ENCODE data around the gene PRDM5.
"Not testable (repeated sequence)": the region's sequence is repeated elsewhere in the genome, so short reads cannot be mapped to it uniquely, and the experiment has no call there.

Gene PRDM5

DNA sequence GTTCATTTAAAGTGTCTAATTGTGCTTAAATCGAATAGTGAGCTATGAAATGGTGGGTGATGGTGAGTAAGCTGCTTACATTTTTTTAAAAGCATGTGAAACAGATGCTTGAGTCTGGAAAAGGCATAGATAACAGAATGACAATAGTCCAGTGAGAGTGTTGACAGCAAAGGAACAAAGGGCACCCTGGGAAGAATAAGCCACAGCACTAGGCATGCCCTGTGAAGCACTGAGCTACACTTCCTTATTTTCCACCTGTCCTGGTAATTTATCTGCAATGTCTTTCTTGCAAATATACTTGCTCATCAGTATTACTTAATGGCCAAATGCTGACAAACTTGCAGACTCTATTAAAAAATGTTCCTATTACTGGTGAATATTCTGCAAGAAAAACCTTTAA is 168.7 kb downstream of the PRDM5 start:
- no peak for DNase-seq (ENCODE audit: low read depth)

DNA sequence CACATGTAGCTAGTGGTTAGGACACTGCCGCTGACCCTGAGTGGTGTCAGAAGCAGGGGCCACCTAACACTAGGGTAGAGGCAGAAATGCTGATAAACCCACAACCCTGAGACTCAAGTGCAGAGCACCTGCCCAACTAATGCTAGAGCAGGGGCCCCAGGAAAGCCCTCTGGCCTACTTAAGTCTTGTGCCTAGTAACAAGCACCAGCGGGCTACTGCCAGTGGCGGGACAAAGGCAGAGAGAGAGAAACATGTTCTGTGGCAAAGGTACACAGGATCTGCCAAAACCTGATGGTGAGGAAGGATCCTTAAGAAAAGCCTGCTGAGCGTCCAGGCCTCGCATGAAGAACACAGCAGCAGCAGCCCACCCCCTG is 172.4 kb downstream of the PRDM5 start:
- DNase-seq (ENCODE audit: low read depth) = no peak

DNA sequence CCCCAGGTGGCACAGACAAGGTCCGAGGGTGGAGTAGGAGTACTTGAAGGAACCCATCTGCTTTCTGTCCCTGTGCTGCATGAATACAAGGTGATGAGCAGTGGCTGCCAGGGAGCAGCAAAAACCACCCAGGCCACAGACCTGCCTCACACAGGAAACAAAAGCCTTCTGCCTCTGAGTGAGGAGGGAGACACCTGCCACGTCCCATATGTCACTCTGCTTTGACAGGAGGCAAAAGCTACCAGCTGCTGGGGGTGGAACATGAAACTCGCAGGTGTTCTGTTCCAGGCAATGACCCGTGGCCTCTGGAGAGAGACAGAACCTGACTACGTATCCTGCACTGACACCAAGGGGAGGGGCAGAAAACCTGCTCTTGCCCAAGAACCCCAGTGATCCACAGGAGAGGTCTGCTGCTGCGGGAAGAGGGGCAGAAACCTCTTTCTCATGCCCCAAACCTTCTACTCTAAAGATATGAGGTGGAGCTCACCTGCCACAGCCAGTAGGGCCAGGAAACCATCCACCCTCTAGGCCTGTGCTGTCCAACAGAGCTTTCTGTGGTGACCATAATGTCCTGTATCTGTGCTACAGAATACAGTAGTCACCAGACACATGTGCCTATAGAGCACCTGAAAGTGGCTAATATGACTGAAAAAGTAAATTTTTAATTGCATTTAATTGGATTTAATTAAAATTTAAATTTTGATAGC is 172.9 kb downstream of the PRDM5 start:
- DNase-seq (ENCODE audit: low read depth) = no peak

DNA sequence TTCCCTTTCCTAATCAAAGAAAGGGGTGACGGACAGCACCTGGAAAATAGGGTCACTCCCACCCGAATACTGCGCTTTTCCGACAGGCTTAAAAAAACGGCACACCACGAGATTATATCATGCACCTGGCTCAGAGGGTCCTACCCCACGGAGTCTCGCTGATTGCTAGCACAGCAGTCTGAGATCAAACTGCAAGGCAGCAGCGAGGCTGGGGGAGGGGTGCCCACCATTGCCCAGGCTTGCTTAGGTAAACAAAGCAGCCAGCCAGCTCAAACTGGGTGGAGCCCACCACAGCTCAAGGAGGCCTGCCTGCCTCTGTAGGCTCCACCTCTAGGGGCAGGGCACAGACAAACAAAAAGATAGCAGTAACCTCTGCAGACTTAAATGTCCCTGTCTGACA is 180.9 kb downstream of the PRDM5 start:
- DNase-seq (ENCODE audit: low read depth) = not testable (repeated sequence)

DNA sequence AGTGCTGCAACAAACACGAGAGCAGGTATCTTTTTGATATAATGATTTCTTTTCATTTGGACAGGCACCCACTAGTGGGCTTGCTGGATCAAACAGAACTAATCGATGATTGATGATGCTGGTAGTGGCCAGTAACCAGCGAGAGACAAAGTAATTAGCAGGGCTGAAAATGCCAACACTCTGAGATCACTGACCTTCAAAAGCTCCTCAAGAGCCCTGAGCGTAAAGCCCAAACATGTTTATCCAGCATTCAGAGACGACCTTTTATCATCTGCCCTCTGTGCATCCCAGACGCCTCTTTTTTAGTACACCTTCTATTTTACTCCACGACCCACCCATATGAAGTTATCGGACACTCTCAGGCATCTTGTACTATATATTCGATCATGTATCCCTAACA is 186.2 kb downstream of the PRDM5 start:
- DNase-seq (ENCODE audit: low read depth) = no peak

DNA sequence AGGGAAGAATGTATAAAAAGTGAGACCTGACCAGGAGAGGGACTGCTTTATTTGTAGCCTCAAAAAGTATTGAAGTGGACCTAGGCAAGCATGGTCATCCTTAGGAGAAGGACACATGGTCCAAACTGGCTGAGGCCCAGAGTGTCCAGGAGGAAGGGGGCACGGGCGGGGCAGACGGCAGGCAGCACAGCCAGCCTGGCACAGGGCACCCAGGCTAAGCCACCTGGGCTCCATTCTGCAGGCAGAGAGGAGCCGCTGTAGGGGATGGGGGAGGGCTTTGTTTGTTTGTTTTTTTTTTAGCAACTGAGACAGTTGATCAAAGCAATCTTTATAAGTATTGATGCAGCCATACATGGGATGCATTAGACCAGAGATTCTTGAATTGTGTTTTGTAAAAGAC is 188.6 kb downstream of the PRDM5 start:
- no peak for DNase-seq (ENCODE audit: low read depth)

DNA sequence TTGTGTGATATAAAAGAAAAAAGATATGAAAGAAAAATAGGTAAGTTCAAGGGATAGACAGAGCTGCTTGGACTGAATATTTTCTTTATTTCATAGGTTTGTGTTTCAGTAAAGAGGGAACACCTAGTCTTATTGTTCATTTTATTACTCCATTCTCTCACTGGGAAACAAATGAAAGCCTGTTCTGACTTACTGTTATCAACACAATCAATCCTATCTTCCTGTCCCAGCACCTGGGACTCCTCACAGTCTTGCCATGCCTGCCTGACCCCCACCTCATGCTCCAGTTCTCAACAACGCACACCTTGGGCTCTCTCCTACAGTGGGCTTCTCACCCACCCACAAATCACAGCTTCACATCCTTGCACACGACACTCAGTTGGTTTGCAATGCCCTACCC is 189.5 kb downstream of the PRDM5 start:
- no peak for DNase-seq (ENCODE audit: low read depth)

DNA sequence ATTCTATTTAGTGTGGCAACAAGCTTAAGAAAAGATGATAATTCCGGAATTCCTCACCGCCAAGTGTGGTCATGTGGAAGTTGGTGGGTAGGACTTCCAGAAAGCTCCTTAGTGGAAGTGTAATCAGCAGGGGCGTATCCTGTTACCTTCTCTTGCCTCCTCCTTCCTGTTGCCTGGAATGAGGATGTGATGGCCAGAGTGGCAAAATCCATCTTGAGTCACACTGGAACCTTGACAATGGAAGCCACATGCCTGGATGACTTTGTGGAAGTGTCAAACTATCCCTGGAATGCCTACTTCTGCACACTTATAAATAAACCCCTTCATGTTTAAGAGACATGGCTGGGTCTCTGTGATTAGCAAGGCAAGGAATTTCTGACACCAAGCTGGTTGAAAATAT is 191.0 kb downstream of the PRDM5 start:
- DNase-seq (ENCODE audit: low read depth) = no peak

DNA sequence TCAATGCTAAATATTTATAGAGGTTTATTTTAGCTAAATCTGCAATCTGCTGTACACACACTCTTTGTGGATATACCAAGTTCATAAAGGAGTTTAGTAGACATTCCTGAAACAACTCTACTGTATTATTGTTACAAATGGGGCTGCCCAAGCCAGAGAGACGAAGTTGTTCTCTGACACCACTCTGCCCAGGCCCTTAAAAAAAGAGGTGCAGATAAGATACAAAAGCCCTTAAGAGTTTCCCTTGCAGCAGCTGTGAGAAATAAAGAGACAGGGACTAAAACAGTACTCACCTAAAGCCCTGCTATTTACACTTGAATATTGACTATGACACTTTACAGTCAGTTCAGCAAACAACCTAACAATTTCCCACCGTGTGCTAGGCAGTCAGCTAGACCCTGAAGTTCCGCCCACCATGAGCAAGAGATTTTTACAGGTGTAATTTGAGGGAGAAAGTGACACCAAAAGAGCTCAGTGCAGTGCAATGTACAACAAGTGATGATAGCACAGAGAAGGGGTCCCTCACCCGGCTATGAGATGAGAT is 191.7 kb downstream of the PRDM5 start:
- no peak for DNase-seq (ENCODE audit: low read depth)

DNA sequence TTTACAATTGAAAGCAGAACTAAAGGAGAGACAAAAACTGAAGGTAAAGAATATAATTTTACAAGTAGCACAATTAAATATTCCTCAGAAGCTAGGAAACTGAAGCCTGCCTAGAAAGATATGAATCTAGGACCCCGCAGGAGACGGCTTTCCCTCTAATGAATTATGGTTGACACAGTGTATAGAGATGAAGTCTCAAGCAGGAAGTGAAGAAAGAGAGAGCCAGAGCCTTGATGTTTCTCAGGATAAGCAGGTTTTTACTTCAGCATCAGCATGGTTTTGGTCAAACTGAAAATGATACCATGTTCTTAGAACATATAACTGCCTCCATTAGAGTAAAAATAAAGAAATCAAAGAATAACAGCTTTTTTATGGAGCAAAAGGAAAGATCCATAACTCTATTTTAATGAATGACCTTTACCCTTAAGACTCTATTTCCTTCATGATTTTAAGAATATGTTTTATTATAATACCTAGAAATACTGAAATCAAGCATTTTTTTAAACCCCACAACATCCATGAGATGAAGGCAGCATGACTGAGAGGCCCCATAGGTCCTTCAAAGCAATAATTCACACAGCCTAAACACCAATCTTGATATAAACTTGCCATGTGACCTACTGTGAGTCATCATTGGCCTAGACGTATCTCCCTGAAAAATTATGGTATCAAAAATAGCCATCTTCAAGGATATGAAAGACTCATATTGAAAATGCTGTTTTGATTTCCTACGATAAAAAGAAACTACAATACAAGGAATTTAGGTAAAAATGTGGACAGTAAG is 193.4 kb downstream of the PRDM5 start:
- no peak for DNase-seq (ENCODE audit: low read depth)

DNA sequence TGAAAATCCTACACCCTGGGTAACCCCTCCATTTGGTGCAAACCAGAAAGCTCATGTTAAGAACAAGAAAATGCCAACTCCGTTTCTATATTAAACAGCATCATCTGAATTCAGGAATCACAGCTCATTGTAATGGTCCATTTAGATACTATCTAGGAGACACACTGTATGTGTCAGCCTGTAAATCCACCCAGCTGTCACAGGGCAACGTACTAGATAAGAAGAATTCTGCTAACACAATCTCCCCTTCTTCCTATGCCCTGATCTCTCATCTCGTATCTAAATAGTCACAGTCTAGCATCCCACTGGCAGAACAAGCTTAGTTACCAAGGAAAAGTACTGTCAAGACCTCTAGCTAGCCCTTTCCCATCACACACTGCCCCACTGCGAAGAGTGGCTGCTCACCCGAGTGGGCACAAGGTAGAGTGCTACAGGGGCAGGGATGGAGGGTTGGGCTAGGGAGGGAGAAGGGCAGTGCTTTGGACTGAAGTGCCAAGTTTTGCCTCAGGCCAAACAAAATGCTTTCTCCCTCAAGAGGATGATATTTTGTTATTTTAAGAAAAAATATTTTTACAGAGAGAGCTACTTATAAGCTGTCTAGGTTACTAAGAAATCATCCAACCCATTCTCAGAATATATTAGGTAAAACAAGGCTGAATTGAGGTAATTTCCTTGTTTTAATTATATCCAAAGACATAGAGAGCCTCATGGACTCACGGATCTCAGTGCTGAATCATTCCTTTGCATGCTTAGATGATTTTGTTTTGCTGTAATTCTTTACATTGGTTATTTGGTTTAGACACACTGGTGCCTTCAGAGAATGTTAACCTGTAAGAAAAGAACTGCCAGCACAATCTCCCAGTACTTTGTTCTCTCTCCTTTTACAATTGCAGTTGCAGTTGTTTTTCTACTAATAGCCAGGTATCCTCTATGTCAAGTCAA is 196.6 kb downstream of the PRDM5 start:
- no peak for DNase-seq (ENCODE audit: low read depth)

DNA sequence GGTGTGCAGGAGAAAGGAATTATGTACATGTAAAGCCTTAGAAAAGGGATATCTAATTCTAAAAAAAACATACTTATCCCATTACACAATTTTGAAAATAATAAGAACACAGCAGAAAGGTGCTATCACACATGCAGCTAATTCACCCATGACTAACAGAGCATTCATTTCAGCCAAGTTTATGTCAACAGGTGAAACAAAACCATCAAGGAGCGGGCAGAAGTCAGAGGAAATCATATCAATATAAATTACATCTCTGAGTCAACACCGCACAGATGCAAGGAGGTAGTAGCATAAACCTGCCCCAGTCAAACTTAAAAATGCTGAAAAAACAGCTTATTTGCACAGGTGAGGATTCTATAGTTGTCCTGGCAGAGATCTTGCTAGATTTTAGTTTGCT is 197.9 kb downstream of the PRDM5 start:
- no peak for DNase-seq (ENCODE audit: low read depth)

DNA sequence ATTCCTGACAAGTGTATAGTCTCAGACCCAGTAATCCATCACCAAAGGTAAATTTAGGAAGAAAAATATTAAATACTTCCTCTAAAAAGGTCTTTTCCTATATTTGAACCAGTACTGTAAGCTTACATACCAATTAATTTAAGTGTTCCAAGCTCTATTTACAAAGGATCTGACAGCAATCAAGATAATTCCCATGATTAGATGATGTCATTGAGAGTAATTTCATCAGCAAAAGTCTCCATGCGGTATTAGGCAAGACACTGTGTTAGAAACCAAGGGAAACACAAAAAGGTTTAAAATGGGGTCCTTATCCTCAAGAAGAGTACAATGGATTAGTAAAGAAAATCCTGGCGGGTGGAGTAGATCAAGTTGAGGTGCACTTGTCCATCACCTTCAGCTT is 198.5 kb downstream of the PRDM5 start:
- DNase-seq (ENCODE audit: low read depth) = no peak

DNA sequence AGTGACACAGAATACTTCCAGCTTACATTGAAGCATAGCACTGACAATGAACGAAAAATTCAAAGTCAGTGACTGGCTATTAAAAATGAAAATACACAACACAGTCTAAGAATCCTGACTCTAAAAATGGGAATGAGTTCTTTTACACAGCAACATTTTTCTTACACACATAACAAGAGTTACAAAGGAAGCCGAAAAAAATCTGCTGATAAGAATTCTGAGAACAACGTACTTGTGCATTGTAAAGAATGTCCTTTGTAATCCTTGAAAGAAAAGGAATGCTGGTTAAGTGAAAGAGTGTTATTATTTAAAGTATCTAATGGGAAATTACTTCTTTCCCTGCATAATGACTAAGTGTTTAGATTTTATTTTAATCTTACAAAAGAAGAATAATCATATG is 199.4 kb downstream of the PRDM5 start:
- DNase-seq (ENCODE audit: low read depth) = no peak

DNA sequence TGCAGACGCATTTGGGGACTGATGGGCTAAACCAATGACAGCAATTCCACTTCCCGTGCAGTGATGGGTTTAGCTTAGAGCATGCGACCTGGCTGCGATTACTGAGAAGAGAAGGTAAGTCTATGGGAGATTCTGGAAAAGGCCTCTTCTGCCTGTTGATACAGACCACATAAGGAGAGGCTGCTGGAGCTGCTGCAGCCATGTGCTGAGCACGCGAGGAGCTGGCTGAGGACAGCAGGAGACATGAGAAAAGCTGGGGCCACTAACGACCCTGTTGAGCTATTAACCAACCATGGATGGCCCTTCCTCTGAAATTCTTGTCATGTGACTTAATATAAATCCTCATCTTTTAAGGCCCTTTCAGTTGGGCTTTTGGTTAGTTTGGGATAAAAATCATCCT is 199.9 kb downstream of the PRDM5 start:
- DNase-seq (ENCODE audit: low read depth) = no peak

DNA sequence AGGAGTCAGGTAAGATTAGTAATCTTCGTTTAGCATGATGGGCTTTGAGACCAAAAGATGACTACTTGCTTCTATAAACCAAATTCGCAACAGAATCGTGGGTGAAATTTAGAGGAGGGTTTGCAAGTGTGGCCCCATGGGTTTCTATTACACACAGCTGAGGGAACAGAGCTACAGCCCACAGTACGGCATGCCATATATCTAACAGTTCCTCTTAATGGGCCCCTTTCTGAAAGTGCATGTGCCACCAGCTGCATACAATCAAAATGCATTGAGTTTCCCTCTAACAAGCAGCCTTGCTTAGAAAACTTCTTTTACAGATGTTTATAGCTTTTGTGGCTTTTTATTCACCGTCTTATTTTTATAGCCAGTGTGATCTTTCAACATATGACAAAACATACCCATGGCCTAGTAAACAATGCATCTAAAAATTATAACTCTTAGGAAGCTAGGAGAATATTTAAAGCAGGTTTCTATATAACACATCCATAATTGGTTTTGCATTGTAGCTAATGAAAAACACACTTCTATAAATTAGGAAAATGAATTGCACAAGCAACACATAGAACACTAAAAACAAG is 202.1 kb downstream of the PRDM5 start:
- DNase-seq (ENCODE audit: low read depth) = no peak

DNA sequence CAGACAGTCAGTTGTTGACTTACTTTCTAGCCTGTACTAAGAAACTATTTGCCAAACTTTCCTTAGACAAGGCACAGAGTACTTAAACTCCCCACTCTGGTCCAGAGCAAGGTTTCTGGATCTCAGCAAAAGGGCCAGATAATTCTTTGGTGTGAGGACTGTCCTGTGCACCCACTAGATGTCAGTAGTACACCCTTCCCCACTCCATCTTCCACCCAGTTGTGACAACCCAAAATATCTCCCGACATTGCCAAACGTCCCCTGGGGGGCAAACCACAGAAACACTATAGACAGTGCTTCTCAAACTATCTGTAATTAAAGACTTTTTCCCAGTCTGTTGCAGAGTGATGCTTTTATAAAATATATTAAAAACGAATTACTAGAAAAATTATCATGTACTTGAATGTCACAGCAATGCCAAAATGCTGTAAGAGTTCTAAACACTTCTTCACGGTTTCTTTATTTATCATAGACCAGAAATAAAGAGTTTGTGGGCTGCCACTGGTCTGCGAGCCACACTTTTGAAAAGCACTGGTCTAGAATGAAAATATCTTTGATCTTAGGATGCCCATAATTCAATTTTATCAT is 203.5 kb downstream of the PRDM5 start:
- DNase-seq (ENCODE audit: low read depth) = no peak

DNA sequence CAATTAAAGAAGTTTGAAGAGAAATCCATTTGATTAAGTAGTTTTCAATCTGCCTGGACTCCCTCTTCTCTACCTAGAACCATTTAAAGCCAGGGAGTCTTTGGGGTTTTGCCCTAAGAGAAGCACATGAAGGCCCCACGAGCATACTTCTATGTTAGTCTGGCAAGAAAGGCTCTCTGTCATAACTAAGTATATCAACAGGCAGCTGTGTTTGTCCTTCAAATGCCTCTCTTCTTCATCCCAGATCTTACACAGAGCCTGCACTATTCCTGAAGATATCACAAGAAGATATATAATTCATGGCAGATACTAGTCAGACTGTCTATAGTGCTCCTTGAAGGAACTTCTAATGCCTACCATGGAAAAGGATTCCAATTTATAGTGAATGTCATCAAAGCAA is 206.2 kb downstream of the PRDM5 start:
- DNase-seq (ENCODE audit: low read depth) = no peak

DNA sequence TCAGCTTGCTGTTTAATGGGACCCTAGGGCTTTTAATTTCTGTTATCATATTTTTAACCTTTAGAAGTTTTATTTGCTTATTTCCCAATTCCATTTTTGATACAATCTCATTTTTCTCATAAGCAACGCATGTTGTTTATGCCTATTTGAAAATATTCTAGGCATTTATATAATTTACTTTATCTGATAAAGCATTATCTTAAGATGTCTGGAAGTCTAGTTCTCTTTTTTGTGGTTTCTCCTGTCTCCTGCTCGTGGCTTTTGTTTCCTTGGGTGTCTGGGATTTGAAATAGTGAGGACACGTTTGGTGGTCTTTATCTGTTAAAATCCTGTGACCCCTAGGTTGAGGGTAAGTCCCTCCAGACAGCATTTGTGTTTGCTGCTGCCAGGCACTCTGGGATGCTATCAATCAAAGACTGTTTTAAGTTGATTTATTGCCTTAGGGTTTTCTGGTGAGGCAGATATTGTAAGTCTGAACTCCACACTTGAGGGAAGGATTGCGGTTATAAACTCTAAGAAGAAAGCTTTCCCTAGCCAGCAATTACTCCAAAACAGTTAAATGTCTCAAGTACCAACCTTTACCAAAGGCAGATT is 208.0 kb downstream of the PRDM5 start:
- DNase-seq (ENCODE audit: low read depth) = no peak

DNA sequence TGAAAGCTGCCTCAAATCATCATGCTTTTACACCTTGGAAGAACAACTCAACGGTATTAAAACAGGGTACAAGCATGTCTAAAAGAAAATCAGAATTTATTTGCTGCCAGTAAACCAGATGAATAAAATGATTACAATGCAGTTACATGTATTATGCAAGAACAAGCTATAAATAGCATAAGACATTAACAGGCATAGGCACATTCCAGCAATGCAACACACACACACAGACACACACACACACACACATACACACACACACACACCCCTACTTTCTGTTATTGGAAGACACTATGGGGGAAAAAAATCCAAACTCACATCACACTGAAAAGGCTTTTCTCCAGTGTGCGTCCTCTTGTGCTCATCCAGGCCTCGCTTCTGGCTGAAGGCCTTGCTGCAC is 212.5 kb downstream of the PRDM5 start:
- no peak for DNase-seq (ENCODE audit: low read depth)

DNA sequence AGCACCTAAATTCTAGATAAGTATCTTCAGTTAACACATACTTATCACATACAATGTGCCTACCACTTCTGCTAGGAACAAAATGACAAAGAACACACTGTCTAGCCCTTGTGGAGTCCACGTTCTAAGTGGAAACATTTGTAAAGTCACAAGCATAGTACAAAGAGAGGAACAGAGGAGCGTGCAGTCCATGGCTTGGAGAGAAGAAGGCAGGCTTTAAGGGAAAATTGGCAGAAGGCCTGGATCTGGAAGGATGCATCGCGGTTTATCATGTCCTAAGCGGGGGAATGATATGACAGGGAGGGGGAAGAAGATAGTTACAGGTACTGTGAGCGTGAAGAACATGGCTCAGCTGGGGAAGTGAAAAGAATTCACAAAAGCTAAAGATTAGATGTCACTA is 218.0 kb downstream of the PRDM5 start:
- DNase-seq (ENCODE audit: low read depth) = no peak

Measured in stimulated activated CD4-positive, alpha-beta T cell treated with anti-CD3 and anti-CD28 coated beads, Interleukin-2, amount 100 ng/mL, for 4 hours (primary cell).